Measurements from ENCODE around the gene HAPLN3. TPM values are rescaled to one million over a fixed set of nuclear protein-coding genes. Genes with fewer than 3 reads are reported as not detected.
A peak's percentile ranks its signal among the peaks of the same experiment; 100 is the strongest.
"Not testable (repeated sequence)": the region's sequence is repeated elsewhere in the genome, so short reads cannot be mapped to it uniquely, and the experiment has no call there.

Gene HAPLN3
- total RNA-seq, 1 experiment from 2014 or later, result 42.4 TPM

DNA sequence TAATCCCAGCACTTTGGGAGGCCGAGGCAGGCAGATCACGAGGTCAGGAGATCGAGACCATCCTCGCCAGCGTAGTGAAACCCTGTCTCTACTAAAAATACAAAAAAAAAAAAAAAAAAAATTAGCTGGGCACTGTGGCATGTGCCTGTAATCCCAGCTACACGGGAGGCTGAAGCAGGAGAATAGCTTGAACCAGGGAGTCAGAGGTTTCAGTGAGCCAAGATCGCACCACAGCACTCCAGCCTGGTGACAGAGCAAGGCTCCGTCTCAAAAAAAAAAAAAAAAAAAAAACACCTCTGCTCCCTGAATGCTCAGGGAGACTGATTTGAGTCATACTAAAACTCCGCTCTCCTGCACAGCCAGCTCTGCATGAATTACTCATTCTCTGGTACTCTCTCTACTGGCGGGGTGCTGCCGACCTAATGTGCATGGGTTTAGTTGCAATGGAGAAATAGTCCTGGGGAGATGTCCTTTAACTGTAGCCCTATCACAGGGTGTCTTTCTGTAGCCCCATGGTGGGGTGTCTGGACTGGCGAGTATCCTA is 25.6 kb upstream of the HAPLN3 start:
- H4K91ac ChIP-seq (ENCODE audit: insufficient read length, low read depth, low read length); DNase-seq; H3K18ac ChIP-seq (ENCODE audit: insufficient read length, low read depth, low read length); H3K79me1 ChIP-seq (ENCODE audit: insufficient read depth, low read depth, low read length, poor library complexity, severe bottlenecking); H2AFZ ChIP-seq (ENCODE audit: low read length); H3K4ac ChIP-seq (ENCODE audit: low read depth, low read length); H3K9me3 ChIP-seq (ENCODE audit: control insufficient read depth, low read depth, low read length); H4K20me1 ChIP-seq (ENCODE audit: control insufficient read depth, insufficient read depth, insufficient read length); H3K9ac ChIP-seq (ENCODE audit: extremely low read depth, insufficient read length, low read length); H3K23ac ChIP-seq (ENCODE audit: insufficient read length, low read depth, low read length); H2BK5ac ChIP-seq (ENCODE audit: insufficient read length, low read length); H4K5ac ChIP-seq (ENCODE audit: insufficient read length, low read depth, low read length); H3K56ac ChIP-seq (ENCODE audit: insufficient read length, low read depth, low read length); H3K4me3 Mint-ChIP-seq; H3T11ph ChIP-seq (ENCODE audit: low read length); H3K79me2 ChIP-seq (ENCODE audit: insufficient read depth, low read length); H3K4me1 ChIP-seq (ENCODE audit: insufficient read depth, low read length); H2AK5ac ChIP-seq (ENCODE audit: insufficient read length, low read length); H3K27ac ChIP-seq (ENCODE audit: insufficient read length, low read depth, low read length); H2BK12ac ChIP-seq (ENCODE audit: insufficient read length, low read depth, low read length); H3K27me3 Mint-ChIP-seq (ENCODE audit: low read depth); H3K14ac ChIP-seq (ENCODE audit: insufficient read depth, low read length); H2BK120ac ChIP-seq (ENCODE audit: low read depth, low read length, poor library complexity, severe bottlenecking); H2BK15ac ChIP-seq (ENCODE audit: low read depth, low read length); H4K8ac ChIP-seq (replicated peaks; ENCODE audit: insufficient read length, low read depth, low read length); H3K4me2 ChIP-seq (ENCODE audit: insufficient read depth, insufficient read length, low read length); H2BK20ac ChIP-seq (ENCODE audit: low read depth, low read length, poor library complexity, severe bottlenecking); H3K27me3 ChIP-seq (ENCODE audit: insufficient read depth, low read length); H3K23me2 ChIP-seq (ENCODE audit: insufficient read length, low read depth, low read length, poor library complexity, severe bottlenecking): not testable (repeated sequence)
- peaks cover 3 to 14% (median 5%) of the 10 kb centered on the region in 3 experiments; a peak in 6 of 7 replicates for H3K36me3 Mint-ChIP-seq (ENCODE audit: insufficient read depth in 1 of 3, low read depth in 3 of 3)
- H3K27ac Mint-ChIP-seq, result peak overlapping the region in 1 of 3 experiments; percentile 25; a peak in 1 of 7 replicates
- no CpG with 5 or more reads among the region's 12 CpGs for WGBS (ENCODE audit: extremely low coverage, insufficient read length, low lambda C conversion rate)
- H3K4me1 Mint-ChIP-seq, result peaks cover 8 to 11% of the 10 kb centered on the region in 2 experiments
- peaks cover 11 to 21% of the 10 kb centered on the region in 2 experiments for H3K9me3 Mint-ChIP-seq
